WTC11 (cell line): Measurements from ENCODE around the gene SYNRG. TPM values are rescaled to one million over a fixed set of nuclear protein-coding genes. Genes with fewer than 3 reads are reported as not detected.

Experiments used
- ATAC-seq: fragments of 200-7000 bp; cut with Tn5 transposase; 2 replicates; pipeline ENCODE4 v1.10.0; 2021; ENCODE audit warnings: mild to moderate bottlenecking, moderate library complexity
- CTCF ChIA-PET: fragments of 300-600 bp; sonication (Branson Sonifier 250); formaldehyde crosslinking; loops from one replicate; lab custom pipeline; 2021; ENCODE audit warnings: antibody characterized with exemption; lab: Charles Lee
- POLR2A ChIA-PET: fragments of 350-600 bp; sonication (Branson Sonifier 250); formaldehyde crosslinking; loops from one replicate; lab custom pipeline; 2021; ENCODE audit warnings: antibody characterized with exemption; lab: Charles Lee
- DNase-seq: peaks from one replicate; pipeline ENCODE4 v3.0.0; 2021; ENCODE audit warnings: low spot score
- H3K27ac Mint-ChIP-seq: 2 replicates; pipeline ENCODE4 v1.8.0; 2021; ENCODE audit warnings: mixed read lengths
- H3K27me3 Mint-ChIP-seq: 2 replicates; pipeline ENCODE4 v1.8.0; 2021; ENCODE audit warnings: low read depth, mild to moderate bottlenecking, moderate library complexity, mixed read lengths
- H3K36me3 Mint-ChIP-seq: 2 replicates; pipeline ENCODE4 v1.8.0; 2021; ENCODE audit warnings: mixed read lengths
- H3K4me1 Mint-ChIP-seq: 2 replicates; pipeline ENCODE4 v1.8.0; 2022; ENCODE audit warnings: mixed read lengths
- H3K4me3 Mint-ChIP-seq: 2 replicates; pipeline ENCODE4 v1.8.0; 2021; ENCODE audit warnings: mild to moderate bottlenecking, moderate library complexity, mixed read lengths
- H3K9me3 Mint-ChIP-seq: 2 replicates; pipeline ENCODE4 v1.8.0; 2021; ENCODE audit warnings: mixed read lengths
- AFF4 ChIP-seq: sonication (generic); formaldehyde crosslinking; IDR thresholded peaks from 2 replicates; pipeline ENCODE4 v1.8.1; 2023; ENCODE audit warnings: mild to moderate bottlenecking, missing genetic modification reagents, borderline replicate concordance
- AR ChIP-seq: fragments of 250-450 bp; sonication (Bioruptor Pico); IDR thresholded peaks from 2 replicates; pipeline ENCODE4 v1.9.0; 2021; ENCODE audit warnings: mild to moderate bottlenecking
- ARID4B ChIP-seq: sonication (generic); formaldehyde crosslinking; IDR thresholded peaks from 2 replicates; pipeline ENCODE4 v1.8.0; 2023; ENCODE audit warnings: missing genetic modification reagents, mild to moderate bottlenecking, borderline replicate concordance
- FOXP4 ChIP-seq: sonication (generic); formaldehyde crosslinking; IDR thresholded peaks from 2 replicates; pipeline ENCODE4 v1.8.0; 2022; ENCODE audit warnings: mild to moderate bottlenecking, missing genetic modification reagents
- HMGA2 ChIP-seq: fragments of 250-450 bp; sonication (Bioruptor Pico); IDR thresholded peaks from 2 replicates; pipeline ENCODE4 v1.4.0; 2021; ENCODE audit warnings: mild to moderate bottlenecking, moderate library complexity
- MLX ChIP-seq: sonication (generic); formaldehyde crosslinking; IDR thresholded peaks from 2 replicates; pipeline ENCODE4 v1.8.1; 2023; ENCODE audit warnings: mild to moderate bottlenecking, missing genetic modification reagents, moderate library complexity
- MXD4 ChIP-seq: fragments of 250-450 bp; sonication (Bioruptor Pico); IDR thresholded peaks from 2 replicates; pipeline ENCODE4 v1.8.0; 2021; ENCODE audit warnings: mild to moderate bottlenecking, moderate library complexity, borderline replicate concordance
- NFATC4 ChIP-seq: fragments of 250-450 bp; sonication (Bioruptor Pico); IDR thresholded peaks from 2 replicates; pipeline ENCODE4 v1.9.0; 2021; ENCODE audit warnings: mild to moderate bottlenecking
- OVOL2 ChIP-seq: fragments of 250-450 bp; sonication (Bioruptor Pico); IDR thresholded peaks from 2 replicates; pipeline ENCODE4 v1.9.0; 2021; ENCODE audit warnings: mild to moderate bottlenecking, borderline replicate concordance
- PRDM15 ChIP-seq: sonication (generic); formaldehyde crosslinking; IDR thresholded peaks from 2 replicates; pipeline ENCODE4 v1.8.0; 2022; ENCODE audit warnings: missing genetic modification reagents
- PRRX2 ChIP-seq: fragments of 250-450 bp; sonication (Bioruptor Pico); IDR thresholded peaks from 2 replicates; pipeline ENCODE4 v1.8.0; 2021; ENCODE audit warnings: mild to moderate bottlenecking
- RORB ChIP-seq: fragments of 250-450 bp; sonication (Bioruptor Pico); IDR thresholded peaks from 2 replicates; pipeline ENCODE4 v1.9.0; 2021; ENCODE audit warnings: mild to moderate bottlenecking
- SMAD3 ChIP-seq: sonication (generic); formaldehyde crosslinking; IDR thresholded peaks from 2 replicates; pipeline ENCODE4 v1.8.0; 2022; ENCODE audit warnings: missing genetic modification reagents, mild to moderate bottlenecking, borderline replicate concordance
- ZMAT4 ChIP-seq: fragments of 250-450 bp; sonication (Bioruptor Pico); IDR thresholded peaks from 2 replicates; pipeline ENCODE4 v1.9.0; 2021; ENCODE audit warnings: mild to moderate bottlenecking
- ZNF121 ChIP-seq: sonication (generic); formaldehyde crosslinking; IDR thresholded peaks from 2 replicates; pipeline ENCODE4 v1.8.0; 2023; ENCODE audit warnings: missing genetic modification reagents
- ZNF138 ChIP-seq: sonication (generic); formaldehyde crosslinking; conservative IDR thresholded peaks from 2 replicates; pipeline ENCODE4 v1.8.1; 2022; ENCODE audit warnings: mild to moderate bottlenecking, moderate library complexity, missing genetic modification reagents
- ZNF425 ChIP-seq: fragments of 250-450 bp; sonication (Bioruptor Pico); conservative IDR thresholded peaks from 2 replicates; pipeline ENCODE4 v1.9.0; 2021; ENCODE audit warnings: mild to moderate bottlenecking
- total RNA-seq: library from RNA; stranded (reverse); gene quantifications from 3 replicates; pipeline ENCODE4 v1.2.3, GENCODE V29; 2021

Gene SYNRG
- total RNA-seq, 1 experiment from 2014 or later = 31.3 TPM

GRCh38 chr17:37478187-37478586 is 131.0 kb downstream of the SYNRG start:
- H3K4me1 Mint-ChIP-seq = peaks cover 19% of the 10 kb centered on the region
- no peaks in the 10 kb centered on the region for H3K9me3 Mint-ChIP-seq
- ATAC-seq (no peak), DNase-seq (no peak)
- ChIA-PET POLR2A (no interaction called here), CTCF (no interaction called here)
- H3K27ac Mint-ChIP-seq = no peak overlapping the region
- H3K4me3 Mint-ChIP-seq = no peak overlapping the region
- H3K27me3 Mint-ChIP-seq = no peaks in the 10 kb centered on the region
- H3K36me3 Mint-ChIP-seq = peaks cover 34% of the 10 kb centered on the region
- TF ChIP-seq AR (CRISPR knock-in tag) = no peak
- no peak for TF ChIP-seq NFATC4 (CRISPR knock-in tag)
- no peak for TF ChIP-seq RORB
- no peak for TF ChIP-seq SMAD3 (CRISPR knock-in tag)
- TF ChIP-seq MXD4 (CRISPR knock-in tag) = no peak
- TF ChIP-seq OVOL2 (CRISPR knock-in tag) = no peak
- no peak for TF ChIP-seq PRRX2 (CRISPR knock-in tag)
- TF ChIP-seq PRDM15 = no peak
- no peak for TF ChIP-seq FOXP4 (CRISPR knock-in tag)
- no peak for TF ChIP-seq ARID4B
- no peak for TF ChIP-seq ZNF121 (CRISPR knock-in tag)
- TF ChIP-seq ZNF425 = no peak
- no peak for TF ChIP-seq MLX (CRISPR knock-in tag)
- TF ChIP-seq ZNF138 = no peak
- no peak for TF ChIP-seq AFF4 (CRISPR knock-in tag)
- no peak for TF ChIP-seq HMGA2
- no peak for TF ChIP-seq ZMAT4 (CRISPR knock-in tag)
